ENCODE measurements around the gene HYAL2. TPM values are rescaled to one million over a fixed set of nuclear protein-coding genes. Genes with fewer than 3 reads are reported as not detected.
A peak's percentile ranks its signal among the peaks of the same experiment; 100 is the strongest.

HYAL2 gene
- total RNA-seq, 6 donors from 2014 or later: 120 to 389 (median 226) TPM

DNA sequence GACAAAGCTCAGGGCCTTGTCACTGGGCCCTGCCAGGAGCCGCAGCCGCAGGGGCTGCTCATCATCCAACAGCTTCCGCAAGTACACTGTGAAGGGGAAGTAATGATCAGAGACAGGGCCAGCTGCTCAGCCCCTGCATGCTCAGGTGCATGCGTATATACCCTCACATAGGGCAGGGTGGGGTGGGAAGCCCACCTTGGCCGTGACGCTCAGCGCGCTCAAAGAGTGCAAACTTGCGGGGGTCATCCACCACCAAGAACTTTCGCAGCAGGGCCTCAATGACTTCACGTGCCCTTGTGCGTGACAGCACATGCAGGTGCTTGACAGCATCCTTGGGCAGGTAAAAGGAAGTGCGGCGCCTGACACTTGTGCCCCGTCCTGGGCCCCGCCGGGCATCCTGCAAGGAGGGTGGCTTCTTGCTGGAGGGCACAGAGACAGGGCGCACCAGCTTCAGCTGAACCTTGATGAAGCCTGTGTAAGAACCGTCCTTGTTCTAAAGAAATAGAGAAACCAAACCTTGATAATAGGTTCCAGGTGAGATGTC lies 8.9 kb upstream of the HYAL2 start:
- Histone ChIP-seq H3K9me3 (no peaks in the 10 kb centered on the region), H3K27ac (no peak overlapping the region), H3K4me3 (no peak overlapping the region), H3K36me3 (peaks cover 24 to 39% (median 33%) of the 10 kb centered on the region in 4 donors), H3K27me3 (no peaks in the 10 kb centered on the region), H3K4me1 (peaks cover 45 to 68% (median 49%) of the 10 kb centered on the region in 4 donors)
- DNase-seq: peak in 1 of 2 donors; percentile 76
- no peak for ATAC-seq (ENCODE audit: low FRiP score in 2 of 2)
- no peak for TF ChIP-seq EP300 (IDR thresholded peaks at IDR 0.05)
- TF ChIP-seq, protein P1, sequence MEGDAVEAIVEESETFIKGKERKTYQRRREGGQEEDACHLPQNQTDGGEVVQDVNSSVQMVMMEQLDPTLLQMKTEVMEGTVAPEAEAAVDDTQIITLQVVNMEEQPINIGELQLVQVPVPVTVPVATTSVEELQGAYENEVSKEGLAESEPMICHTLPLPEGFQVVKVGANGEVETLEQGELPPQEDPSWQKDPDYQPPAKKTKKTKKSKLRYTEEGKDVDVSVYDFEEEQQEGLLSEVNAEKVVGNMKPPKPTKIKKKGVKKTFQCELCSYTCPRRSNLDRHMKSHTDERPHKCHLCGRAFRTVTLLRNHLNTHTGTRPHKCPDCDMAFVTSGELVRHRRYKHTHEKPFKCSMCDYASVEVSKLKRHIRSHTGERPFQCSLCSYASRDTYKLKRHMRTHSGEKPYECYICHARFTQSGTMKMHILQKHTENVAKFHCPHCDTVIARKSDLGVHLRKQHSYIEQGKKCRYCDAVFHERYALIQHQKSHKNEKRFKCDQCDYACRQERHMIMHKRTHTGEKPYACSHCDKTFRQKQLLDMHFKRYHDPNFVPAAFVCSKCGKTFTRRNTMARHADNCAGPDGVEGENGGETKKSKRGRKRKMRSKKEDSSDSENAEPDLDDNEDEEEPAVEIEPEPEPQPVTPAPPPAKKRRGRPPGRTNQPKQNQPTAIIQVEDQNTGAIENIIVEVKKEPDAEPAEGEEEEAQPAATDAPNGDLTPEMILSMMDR (IDR thresholded peaks at IDR 0.05): no peak
- TF ChIP-seq POLR2A (IDR thresholded peaks at IDR 0.05): no peak
- no peak for TF ChIP-seq POLR2AphosphoS5 (IDR thresholded peaks at IDR 0.05)
- WGBS, 2 donors: 95 to 96% methylated on average over 19 of the region's 19 CpGs

DNA sequence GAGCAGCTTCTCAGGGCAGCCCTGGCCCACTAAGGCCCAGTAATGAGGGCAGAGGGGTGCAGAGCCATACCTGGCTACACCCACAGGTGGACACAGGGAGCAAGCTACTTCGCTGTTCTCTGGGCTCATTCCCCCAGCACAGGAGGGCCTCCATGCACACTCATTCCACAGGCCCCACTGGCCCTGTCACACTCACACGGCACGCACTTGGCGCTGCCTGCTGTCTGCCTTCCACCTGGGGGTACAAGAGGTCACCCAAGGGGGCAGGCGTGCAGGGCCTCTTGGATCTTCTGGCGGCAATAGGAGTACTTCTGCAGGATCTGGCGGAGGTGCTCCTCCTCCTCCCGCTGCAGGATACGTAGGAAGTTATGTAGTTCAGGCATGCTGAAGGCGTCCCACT lies 7.8 kb upstream of the HYAL2 start:
- WGBS, 2 donors: 90% methylated on average over 10 of the region's 10 CpGs; no CpG with 5 or more reads in 1 of the 2 donors
- Histone ChIP-seq H3K36me3 (peaks cover 24 to 50% (median 42%) of the 10 kb centered on the region in 4 donors), H3K4me3 (no peak overlapping the region), H3K4me1 (peaks cover 40 to 66% (median 45%) of the 10 kb centered on the region in 4 donors), H3K9me3 (no peaks in the 10 kb centered on the region), H3K27me3 (no peaks in the 10 kb centered on the region), H3K27ac (no peak overlapping the region)
- ATAC-seq (ENCODE audit: low FRiP score in 2 of 2) (no peak), DNase-seq (no peak)
- no peak for TF ChIP-seq EP300 (IDR thresholded peaks at IDR 0.05)
- no peak for TF ChIP-seq POLR2AphosphoS5 (IDR thresholded peaks at IDR 0.05)
- TF ChIP-seq, protein P1 (IDR thresholded peaks at IDR 0.05): no peak
- no peak for TF ChIP-seq POLR2A (IDR thresholded peaks at IDR 0.05)

DNA sequence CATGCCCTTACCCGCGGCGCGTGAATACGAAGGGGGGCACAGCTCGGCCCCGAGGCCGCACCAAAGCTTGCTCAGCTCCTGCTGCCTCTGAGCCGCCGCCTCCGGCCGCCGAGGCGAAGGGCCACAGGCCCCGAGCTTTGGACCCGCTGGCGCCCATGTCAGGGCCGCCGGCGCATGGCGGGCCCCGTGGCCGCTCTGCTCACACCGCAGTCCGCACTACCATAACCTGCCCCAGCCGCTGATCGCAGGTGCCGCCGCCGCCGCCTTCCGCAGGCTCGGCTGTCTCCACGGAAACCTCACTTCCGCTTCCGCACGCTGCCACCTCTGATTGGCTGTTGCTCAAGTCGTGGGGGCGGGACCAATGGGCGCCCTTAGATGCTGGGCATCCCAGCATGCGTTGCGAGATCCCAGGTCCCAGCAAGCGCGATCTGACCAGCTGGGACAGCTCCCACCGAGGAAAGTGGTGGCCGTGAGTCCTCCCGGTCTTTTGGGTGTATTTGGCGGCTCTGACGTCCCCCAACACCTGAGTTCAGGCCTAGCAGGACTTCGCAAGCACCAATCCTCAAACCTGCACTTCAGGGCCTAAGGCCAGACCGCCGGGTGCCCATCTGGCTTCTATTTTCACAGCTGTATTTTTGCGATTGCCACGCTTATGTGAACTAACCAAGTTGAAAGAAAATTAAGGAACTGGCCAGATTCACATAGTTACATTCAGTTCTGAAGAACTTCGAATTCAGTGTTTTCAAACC lies 5.6 kb upstream of the HYAL2 start, which contains the start of gene TUSC2:
TSS of gene TUSC2 (minus strand) at position 281 of the 749 bp plus-strand sequence. CDS start at position 157, 124 bp downstream.
- Histone ChIP-seq H3K4me3 (peak within 1 kb of the TSS; percentile 56 to 86 (median 70)), H3K9me3 (no peaks in the 10 kb centered on the region), H3K36me3 (peaks cover 24 to 51% (median 45%) of the 10 kb centered on the region in 4 donors), H3K27ac (peak within 1 kb of the TSS; percentile 77 to 87 (median 86)), H3K4me1 (peaks cover 37 to 65% (median 46%) of the 10 kb centered on the region in 4 donors), H3K27me3 (no peaks in the 10 kb centered on the region)
- TF ChIP-seq POLR2A (IDR thresholded peaks at IDR 0.05) (peak in 3 of 4 donors; percentile 22 to 86 (median 67)), EP300 (IDR thresholded peaks at IDR 0.05) (no peak), POLR2AphosphoS5 (IDR thresholded peaks at IDR 0.05) (peak; percentile 91 to 96)
- TF ChIP-seq, protein P1 (IDR thresholded peaks at IDR 0.05): peak in 2 of 6 experiments; percentile 31 to 38
- ATAC-seq (ENCODE audit: low FRiP score in 2 of 2): peak; percentile 92 to 96
- 6 to 11% methylated on average over 11 to 20 of the region's 55 CpGs for WGBS, 2 donors
- peak; percentile 95 to 99 for DNase-seq

DNA sequence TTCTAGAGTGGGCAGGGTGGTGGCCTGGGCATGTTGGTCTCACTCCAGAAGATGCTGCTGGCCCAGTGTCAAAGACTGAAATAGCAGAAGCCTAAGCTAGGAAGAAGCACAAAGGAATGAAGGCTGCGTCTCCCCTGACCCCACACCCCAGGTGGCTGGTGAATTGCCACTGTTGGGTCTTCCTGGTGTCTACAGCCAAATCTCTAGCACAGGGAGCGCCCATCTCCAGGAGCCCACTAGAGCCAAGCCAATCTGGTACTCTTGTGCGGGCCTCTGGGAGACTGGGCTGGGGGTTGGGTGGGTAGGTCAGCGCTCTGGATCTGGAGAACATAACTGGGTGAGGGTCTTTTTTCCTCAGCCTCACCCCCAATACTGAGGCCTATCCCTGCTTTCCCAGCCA lies 4.6 kb upstream of the HYAL2 start:
- Histone ChIP-seq H3K36me3 (peaks cover 24 to 47% (median 42%) of the 10 kb centered on the region in 4 donors), H3K27ac (peak overlapping the region; percentile 77 to 87 (median 86)), H3K9me3 (no peaks in the 10 kb centered on the region)

More for the DNA sequence above, 4.6 kb upstream of the HYAL2 start:
- TF ChIP-seq, protein P1 (IDR thresholded peaks at IDR 0.05): no peak
- TF ChIP-seq POLR2AphosphoS5 (IDR thresholded peaks at IDR 0.05) (no peak), POLR2A (IDR thresholded peaks at IDR 0.05) (no peak), EP300 (IDR thresholded peaks at IDR 0.05) (no peak)
- Histone ChIP-seq H3K4me3 (peak overlapping the region; percentile 56 to 86 (median 70)), H3K27me3 (no peaks in the 10 kb centered on the region), H3K4me1 (peaks cover 38 to 66% (median 53%) of the 10 kb centered on the region in 4 donors)
- DNase-seq: no peak
- ATAC-seq (ENCODE audit: low FRiP score in 2 of 2): no peak
- 53 to 75% methylated on average over 2 to 4 of the region's 4 CpGs for WGBS, 2 donors

All from upper lobe of left lung (tissue), 6 donors.